Smooth muscle cell of the pulmonary artery (primary cell): Measurements from ENCODE around the gene SIGLEC11. TPM values are rescaled to one million over a fixed set of nuclear protein-coding genes. Genes with fewer than 3 reads are reported as not detected.

Source experiments
- total RNA-seq: library from RNA; depleted of rRNA; stranded (reverse); fragments of >200 nt; gene quantifications from 2 replicates; pipeline ENCODE4 v1.2.3, GENCODE V29; 2014

Gene SIGLEC11, protein sequence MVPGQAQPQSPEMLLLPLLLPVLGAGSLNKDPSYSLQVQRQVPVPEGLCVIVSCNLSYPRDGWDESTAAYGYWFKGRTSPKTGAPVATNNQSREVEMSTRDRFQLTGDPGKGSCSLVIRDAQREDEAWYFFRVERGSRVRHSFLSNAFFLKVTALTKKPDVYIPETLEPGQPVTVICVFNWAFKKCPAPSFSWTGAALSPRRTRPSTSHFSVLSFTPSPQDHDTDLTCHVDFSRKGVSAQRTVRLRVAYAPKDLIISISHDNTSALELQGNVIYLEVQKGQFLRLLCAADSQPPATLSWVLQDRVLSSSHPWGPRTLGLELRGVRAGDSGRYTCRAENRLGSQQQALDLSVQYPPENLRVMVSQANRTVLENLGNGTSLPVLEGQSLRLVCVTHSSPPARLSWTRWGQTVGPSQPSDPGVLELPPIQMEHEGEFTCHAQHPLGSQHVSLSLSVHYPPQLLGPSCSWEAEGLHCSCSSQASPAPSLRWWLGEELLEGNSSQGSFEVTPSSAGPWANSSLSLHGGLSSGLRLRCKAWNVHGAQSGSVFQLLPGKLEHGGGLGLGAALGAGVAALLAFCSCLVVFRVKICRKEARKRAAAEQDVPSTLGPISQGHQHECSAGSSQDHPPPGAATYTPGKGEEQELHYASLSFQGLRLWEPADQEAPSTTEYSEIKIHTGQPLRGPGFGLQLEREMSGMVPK
- not detected in 2 replicates for total RNA-seq

GRCh38 chr19:49960980-49961379, at the start of gene SIGLEC11:
Gene SIGLEC11, minus strand, starts transcription at chr19:49961172. Its CDS starts 91 bp downstream, at chr19:49961081.

DNA sequence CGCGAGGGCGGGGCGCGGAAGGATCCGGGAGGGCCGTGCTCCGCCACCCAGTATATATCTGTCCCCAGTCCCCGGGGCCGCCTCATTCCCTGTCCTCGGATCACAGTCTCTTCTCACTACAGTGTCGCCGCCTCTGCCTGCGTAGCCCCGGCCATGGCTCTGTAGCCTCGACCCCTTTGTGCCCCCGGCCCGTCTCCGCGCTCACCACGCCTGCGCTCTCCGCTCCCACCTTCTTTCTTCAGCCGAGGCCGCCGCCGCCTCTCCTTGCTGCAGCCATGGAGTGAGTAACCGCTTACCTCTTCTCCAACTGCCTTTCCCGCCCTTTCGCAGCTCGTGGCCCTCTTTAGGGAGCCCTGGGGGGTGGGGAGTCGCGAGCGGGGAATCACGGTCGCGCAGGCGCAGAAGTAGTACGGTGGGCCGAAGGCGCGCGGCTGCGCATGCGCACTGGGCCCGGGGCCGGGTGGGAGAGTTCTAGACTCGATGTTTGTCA, 31.8 kb downstream of the SIGLEC11 start, which contains the start of the genes ATF5 and NUP62:
Gene ATF5, plus strand, starts transcription at position 85 of the 490 bp plus-strand sequence. CDS start 1,646 bp downstream, outside the sequence.
Gene NUP62, minus strand, starts transcription at position 384 of the 490 bp plus-strand sequence. CDS start 19,697 bp downstream, outside the sequence.

Other genes starting within 250 kb of the SIGLEC11 start
- 0.52 TPM in 1 of 2 replicates, not detected in the other for gene TSKS, start 197.9 kb downstream of the SIGLEC11 start, total RNA-seq
- gene AP2A1, start 194.2 kb downstream of the SIGLEC11 start, total RNA-seq, result 145 and 148 TPM in 2 replicates
- 21.3 and 30.7 TPM in 2 replicates for gene FUZ, start 147.9 kb downstream of the SIGLEC11 start, total RNA-seq
- 21.0 and 23.4 TPM in 2 replicates for gene MED25, start 142.9 kb downstream of the SIGLEC11 start, total RNA-seq
- 78.2 and 83.5 TPM in 2 replicates for gene PTOV1, start 110.0 kb downstream of the SIGLEC11 start, total RNA-seq
- gene PNKP, start 93.6 kb downstream of the SIGLEC11 start, total RNA-seq, result 28.7 and 45.7 TPM in 2 replicates
- gene AKT1S1, start 83.8 kb downstream of the SIGLEC11 start, total RNA-seq, result 14.1 and 14.3 TPM in 2 replicates
- gene TBC1D17, start 83.5 kb downstream of the SIGLEC11 start, total RNA-seq, result 18.6 and 22.7 TPM in 2 replicates
- 0.13 and 0.23 TPM in 2 replicates for gene IL4I1, start 64.3 kb downstream of the SIGLEC11 start, total RNA-seq
- gene ATF5, start 32.0 kb downstream of the SIGLEC11 start, total RNA-seq, result 5.3 and 6.3 TPM in 2 replicates
- 22.2 and 29.3 TPM in 2 replicates for gene NUP62, start 31.7 kb downstream of the SIGLEC11 start, total RNA-seq
- 20.4 and 22.8 TPM in 2 replicates for gene VRK3, start 64.2 kb upstream of the SIGLEC11 start, total RNA-seq
- gene ZNF473, start 64.8 kb upstream of the SIGLEC11 start, total RNA-seq, result 4.9 and 8.5 TPM in 2 replicates
- gene IZUMO2, start 202.1 kb upstream of the SIGLEC11 start, total RNA-seq, result not detected in 2 replicates
- 0.03 and 0.13 TPM in 2 replicates for gene MYH14, start 242.4 kb upstream of the SIGLEC11 start, total RNA-seq